Calu3 (cell line): ENCODE results near the gene GFRA4. TPM values are rescaled to one million over a fixed set of nuclear protein-coding genes. Genes with fewer than 3 reads are reported as not detected.

Source experiments
- Bru-seq: library from RNA; stranded (reverse); fragments of 400-500 nt; gene quantifications from one replicate; lab custom pipeline; 2021; lab: Mats Ljungman, UMichigan
- BruChase-seq, 2 experiments: library from RNA; stranded (reverse); fragments of 400-500 nt; gene quantifications; one replicate each; lab custom pipeline; 2021; lab: Mats Ljungman, UMichigan
- BruUV-seq: library from RNA; stranded (reverse); fragments of 400-500 nt; replicated peaks from 2 replicates; lab custom pipeline; 2021; lab: Mats Ljungman, UMichigan
- CTCF ChIA-PET: fragments of 300-600 bp; sonication (Branson Sonifier 250); formaldehyde crosslinking; loops from one replicate; lab custom pipeline; 2022; ENCODE audit warnings: antibody characterized with exemption; lab: Charles Lee
- DNase-seq: peaks from one replicate; pipeline ENCODE4 v3.0.0; 2022
- H3K27ac Mint-ChIP-seq: one replicate; pipeline ENCODE4 v1.8.0; 2022; ENCODE audit warnings: mixed read lengths; ENCODE audit not compliant: unreplicated experiment
- H3K27me3 Mint-ChIP-seq: one replicate; pipeline ENCODE4 v1.8.0; 2022; ENCODE audit warnings: mixed read lengths; ENCODE audit not compliant: unreplicated experiment
- H3K36me3 Mint-ChIP-seq: one replicate; pipeline ENCODE4 v1.8.0; 2022; ENCODE audit warnings: mild to moderate bottlenecking, moderate library complexity, mixed read lengths; ENCODE audit not compliant: insufficient read depth, unreplicated experiment
- H3K4me1 Mint-ChIP-seq: one replicate; pipeline ENCODE4 v1.8.0; 2022; ENCODE audit warnings: mild to moderate bottlenecking, low read depth, mixed read lengths; ENCODE audit not compliant: unreplicated experiment
- H3K4me3 Mint-ChIP-seq: one replicate; pipeline ENCODE4 v1.8.0; 2022; ENCODE audit warnings: mild to moderate bottlenecking, low read depth, moderate library complexity, mixed read lengths; ENCODE audit not compliant: unreplicated experiment
- H3K9me3 Mint-ChIP-seq: one replicate; pipeline ENCODE4 v1.8.0; 2022; ENCODE audit warnings: low read depth, mixed read lengths; ENCODE audit not compliant: unreplicated experiment
- intact Hi-C: fragments of 100-400 bp; cut with micrococcal nuclease; formaldehyde crosslinking; loops from one replicate; pipeline ENCODE4 v1.10.0; 2022; ENCODE audit not compliant: unreplicated experiment
- long read RNA-seq: library from polyadenylated mRNA; stranded (forward); transcript quantifications from one replicate; pipeline ENCODE4 v2.0.0, GENCODE V29; 2022
- total RNA-seq: library from RNA; stranded (reverse); gene quantifications from 2 replicates; pipeline ENCODE4 v1.2.3, GENCODE V29; 2022
- TF ChIP-seq, protein P1 (sequence below): fragments of 200-600 bp; IDR thresholded peaks from one replicate; pipeline ENCODE4 v1.8.0; 2022; ENCODE audit warnings: antibody characterized with exemption; ENCODE audit not compliant: unreplicated experiment

The GFRA4 gene, protein sequence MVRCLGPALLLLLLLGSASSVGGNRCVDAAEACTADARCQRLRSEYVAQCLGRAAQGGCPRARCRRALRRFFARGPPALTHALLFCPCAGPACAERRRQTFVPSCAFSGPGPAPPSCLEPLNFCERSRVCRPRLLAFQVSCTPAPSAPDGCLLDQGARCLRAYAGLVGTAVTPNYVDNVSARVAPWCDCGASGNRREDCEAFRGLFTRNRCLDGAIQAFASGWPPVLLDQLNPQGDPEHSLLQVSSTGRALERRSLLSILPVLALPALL
- total RNA-seq (not detected in 2 replicates), Bru-seq, nascent RNA (not detected), BruChase-seq, experiment 1, labeled RNA remaining after a 6-hour chase (not detected), BruChase-seq, experiment 2, labeled RNA remaining after a 2-hour chase (not detected)
- long read RNA-seq = 0 reads

DNA sequence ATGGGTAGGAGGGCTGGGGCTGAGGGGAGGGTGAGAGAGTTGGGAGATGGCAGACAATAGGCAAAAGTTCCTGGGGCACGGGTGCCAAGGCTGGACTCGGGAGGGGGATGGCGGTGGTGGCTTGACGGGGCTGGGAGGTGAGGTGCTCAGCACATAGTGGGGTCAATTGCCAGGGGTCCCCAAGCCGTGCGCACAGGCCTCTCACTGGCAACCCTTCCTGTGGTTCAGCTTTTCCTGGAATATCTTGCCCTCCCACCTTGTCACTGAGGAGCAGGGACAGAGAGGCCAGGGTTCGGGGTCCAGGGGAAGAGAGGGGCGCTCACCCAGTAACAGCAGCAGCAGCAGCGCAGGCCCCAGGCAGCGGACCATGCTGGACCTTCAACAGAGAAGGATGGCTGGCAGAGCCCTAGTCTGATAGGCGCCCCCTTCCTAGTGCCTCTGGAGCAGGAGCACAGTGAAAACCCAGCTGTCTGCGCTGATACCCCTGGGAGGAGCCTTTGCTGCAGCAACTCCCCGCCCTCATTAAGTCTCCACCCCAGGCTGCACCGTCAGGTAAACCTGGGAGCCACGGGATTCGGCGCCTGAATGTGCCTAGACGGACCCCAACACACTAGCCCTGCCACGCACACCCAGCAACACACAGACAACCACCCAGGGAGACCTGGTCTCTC lies at the start of gene GFRA4:
GFRA4 (minus strand) TSS at position 369 of the 671 bp plus-strand sequence; CDS start at position 369, 0 bp downstream.
- no peak within 1 kb of the TSS for H3K27ac Mint-ChIP-seq
- no TSS peak for BruUV-seq

DNA sequence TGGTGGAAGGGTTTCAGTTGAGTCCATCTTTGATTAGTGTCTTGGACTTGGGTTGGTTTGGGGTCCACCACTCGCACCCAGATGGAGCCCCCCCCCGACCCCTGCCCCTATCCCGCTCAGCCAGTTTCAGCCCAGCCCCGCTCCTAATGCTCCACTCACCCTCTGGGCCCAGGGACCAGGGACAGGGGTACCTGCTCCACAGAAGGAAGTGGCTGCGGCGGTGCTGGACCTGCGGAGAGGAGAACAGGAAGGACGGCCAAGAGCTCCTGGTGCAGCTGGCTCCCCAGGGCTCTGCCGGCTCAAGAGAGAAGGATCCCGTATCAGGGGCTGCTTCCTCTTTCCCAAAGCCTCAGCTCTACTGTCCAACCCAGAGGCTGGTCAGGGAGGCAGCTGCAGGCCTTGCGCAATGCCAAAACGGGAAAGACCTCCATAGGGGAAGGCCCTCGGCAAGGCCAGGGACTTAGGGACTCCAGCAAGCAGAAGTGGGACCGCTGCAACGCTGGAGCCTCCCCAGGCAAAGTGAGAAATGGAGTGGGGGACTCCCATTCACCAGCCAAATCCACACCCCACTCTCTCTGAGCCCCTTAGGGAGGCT lies 49.2 kb upstream of the GFRA4 start, which contains the start of gene SIGLEC1:
SIGLEC1 (minus strand) TSS at position 322 of the 595 bp plus-strand sequence. CDS start 5,472 bp downstream, outside the sequence.
- no peak within 1 kb of the TSS for H3K4me3 Mint-ChIP-seq
- H3K4me1 Mint-ChIP-seq = no peaks in the 10 kb centered on the region
- CTCF ChIA-PET = no interaction called here
- H3K27ac Mint-ChIP-seq = no peak within 1 kb of the TSS
- H3K9me3 Mint-ChIP-seq = no peaks in the 10 kb centered on the region
- peaks cover 3% of the 10 kb centered on the region for H3K36me3 Mint-ChIP-seq
- intact Hi-C loops = no loop called here
- peaks cover 24% of the 10 kb centered on the region for H3K27me3 Mint-ChIP-seq
- DNase-seq = no peak
- TF ChIP-seq, protein P1, sequence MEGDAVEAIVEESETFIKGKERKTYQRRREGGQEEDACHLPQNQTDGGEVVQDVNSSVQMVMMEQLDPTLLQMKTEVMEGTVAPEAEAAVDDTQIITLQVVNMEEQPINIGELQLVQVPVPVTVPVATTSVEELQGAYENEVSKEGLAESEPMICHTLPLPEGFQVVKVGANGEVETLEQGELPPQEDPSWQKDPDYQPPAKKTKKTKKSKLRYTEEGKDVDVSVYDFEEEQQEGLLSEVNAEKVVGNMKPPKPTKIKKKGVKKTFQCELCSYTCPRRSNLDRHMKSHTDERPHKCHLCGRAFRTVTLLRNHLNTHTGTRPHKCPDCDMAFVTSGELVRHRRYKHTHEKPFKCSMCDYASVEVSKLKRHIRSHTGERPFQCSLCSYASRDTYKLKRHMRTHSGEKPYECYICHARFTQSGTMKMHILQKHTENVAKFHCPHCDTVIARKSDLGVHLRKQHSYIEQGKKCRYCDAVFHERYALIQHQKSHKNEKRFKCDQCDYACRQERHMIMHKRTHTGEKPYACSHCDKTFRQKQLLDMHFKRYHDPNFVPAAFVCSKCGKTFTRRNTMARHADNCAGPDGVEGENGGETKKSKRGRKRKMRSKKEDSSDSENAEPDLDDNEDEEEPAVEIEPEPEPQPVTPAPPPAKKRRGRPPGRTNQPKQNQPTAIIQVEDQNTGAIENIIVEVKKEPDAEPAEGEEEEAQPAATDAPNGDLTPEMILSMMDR = no peak
- BruUV-seq = no TSS peak

More for the DNA sequence above, at the start of gene GFRA4:
- DNase-seq = no peak
- Mint-ChIP-seq H3K4me3 (no peak within 1 kb of the TSS), H3K27me3 (peaks cover 47% of the 10 kb centered on the region), H3K36me3 (no peaks in the 10 kb centered on the region), H3K9me3 (no peaks in the 10 kb centered on the region), H3K4me1 (no peaks in the 10 kb centered on the region)
- CTCF ChIA-PET = no interaction called here
- intact Hi-C loops = no loop called here
- TF ChIP-seq, protein P1 = no peak

GRCh38 chr20:3711484-3711941 lies 48.3 kb upstream of the GFRA4 start:
- Mint-ChIP-seq H3K27ac (no peak overlapping the region), H3K36me3 (peaks cover 3% of the 10 kb centered on the region), H3K27me3 (peaks cover 28% of the 10 kb centered on the region), H3K4me3 (no peak overlapping the region), H3K9me3 (no peaks in the 10 kb centered on the region), H3K4me1 (no peaks in the 10 kb centered on the region)
- TF ChIP-seq, protein P1 = no peak
- CTCF ChIA-PET = interaction anchor here (0.7 to 1.7 kb wide), 8 partner anchors 8 to 658 kb away, joined by 3 to 9 read pairs (median 4); no protein-coding TSS in a partner anchor
- intact Hi-C loops = no loop called here
- no peak for DNase-seq
- BruUV-seq = no TSS peak
